Smooth muscle cell (in vitro differentiated cells): ENCODE results near the gene KCNH6. TPM values are rescaled to one million over a fixed set of nuclear protein-coding genes. Genes with fewer than 3 reads are reported as not detected.

Experiments used
- DNase-seq: peaks from one replicate; lab custom pipeline; 2025; ENCODE audit not compliant: unreplicated experiment; lab: John Stamatoyannopoulos, UW
- H2AFZ ChIP-seq: fragments of 200-600 bp; sonication (generic); 2 replicates; pipeline ENCODE4 v1.6.0; 2016; ENCODE audit warnings: antibody characterized with exemption, low read depth, mild to moderate bottlenecking
- H3F3A ChIP-seq: fragments of 200-600 bp; sonication (generic); 2 replicates; pipeline ENCODE4 v1.6.0; 2017; ENCODE audit warnings: antibody characterized with exemption, low read depth
- H3K27ac ChIP-seq: fragments of 200-600 bp; sonication (generic); 2 replicates; pipeline ENCODE4 v1.5.1; 2016; ENCODE audit warnings: low read depth, mild to moderate bottlenecking
- H3K27me3 ChIP-seq: fragments of 200-600 bp; sonication (generic); 2 replicates; pipeline ENCODE4 v1.6.1; 2016; ENCODE audit warnings: low read depth, mild to moderate bottlenecking
- H3K36me3 ChIP-seq: fragments of 200-600 bp; sonication (generic); 2 replicates; pipeline ENCODE4 v1.5.1; 2016; ENCODE audit warnings: low read depth
- H3K4me1 ChIP-seq: fragments of 200-600 bp; sonication (generic); 2 replicates; pipeline ENCODE4 v1.5.1; 2016; ENCODE audit warnings: low read depth
- H3K4me2 ChIP-seq: fragments of 200-600 bp; sonication (generic); 2 replicates; pipeline ENCODE4 v1.6.0; 2016; ENCODE audit warnings: mild to moderate bottlenecking
- H3K4me3 ChIP-seq: fragments of 200-600 bp; sonication (generic); 2 replicates; pipeline ENCODE4 v1.5.1; 2016; ENCODE audit warnings: mild to moderate bottlenecking
- H3K79me2 ChIP-seq: fragments of 200-600 bp; sonication (generic); 2 replicates; pipeline ENCODE4 v1.6.0; 2016; ENCODE audit warnings: low read depth, mild to moderate bottlenecking
- H3K9ac ChIP-seq: fragments of 200-600 bp; sonication (generic); 2 replicates; pipeline ENCODE4 v1.6.0; 2016; ENCODE audit warnings: low read depth
- H3K9me3 ChIP-seq: fragments of 200-600 bp; sonication (generic); replicated peaks from 2 replicates; pipeline ENCODE4 v1.5.1; 2016; ENCODE audit warnings: low read depth
- H4K20me1 ChIP-seq: fragments of 200-600 bp; sonication (generic); 2 replicates; pipeline ENCODE4 v1.6.0; 2016; ENCODE audit warnings: low read depth
- WGBS: methylation state at CpG from one replicate; pipeline ENCODE4 v1.1.7; 2016; ENCODE audit warnings: low lambda C conversion rate; 5-methylcytosine and 5-hydroxymethylcytosine counted together
- polyA plus RNA-seq: library from polyadenylated mRNA; unstranded; fragments of >200 nt; fragmentation: Nextera tagmentation; extraction: Ambion mirVana; gene quantifications from 2 replicates; pipeline ENCODE4 v1.2.1, GENCODE V29; 2016
- total RNA-seq: library from RNA; depleted of rRNA; stranded (reverse); fragments of >200 nt; gene quantifications from 2 replicates; pipeline ENCODE4 v1.2.3, GENCODE V29; 2014
- TF ChIP-seq, protein P1 (sequence below): fragments of 200-600 bp; sonication (generic); IDR thresholded peaks from 2 replicates; pipeline ENCODE4 v1.5.1; 2017; ENCODE audit warnings: borderline replicate concordance, mild to moderate bottlenecking, antibody characterized with exemption; ENCODE audit not compliant: insufficient read depth, poor library complexity, severe bottlenecking

The KCNH6 gene
- total and polyA plus RNA-seq, 2 experiments from 2014 or later = not detected

DNA sequence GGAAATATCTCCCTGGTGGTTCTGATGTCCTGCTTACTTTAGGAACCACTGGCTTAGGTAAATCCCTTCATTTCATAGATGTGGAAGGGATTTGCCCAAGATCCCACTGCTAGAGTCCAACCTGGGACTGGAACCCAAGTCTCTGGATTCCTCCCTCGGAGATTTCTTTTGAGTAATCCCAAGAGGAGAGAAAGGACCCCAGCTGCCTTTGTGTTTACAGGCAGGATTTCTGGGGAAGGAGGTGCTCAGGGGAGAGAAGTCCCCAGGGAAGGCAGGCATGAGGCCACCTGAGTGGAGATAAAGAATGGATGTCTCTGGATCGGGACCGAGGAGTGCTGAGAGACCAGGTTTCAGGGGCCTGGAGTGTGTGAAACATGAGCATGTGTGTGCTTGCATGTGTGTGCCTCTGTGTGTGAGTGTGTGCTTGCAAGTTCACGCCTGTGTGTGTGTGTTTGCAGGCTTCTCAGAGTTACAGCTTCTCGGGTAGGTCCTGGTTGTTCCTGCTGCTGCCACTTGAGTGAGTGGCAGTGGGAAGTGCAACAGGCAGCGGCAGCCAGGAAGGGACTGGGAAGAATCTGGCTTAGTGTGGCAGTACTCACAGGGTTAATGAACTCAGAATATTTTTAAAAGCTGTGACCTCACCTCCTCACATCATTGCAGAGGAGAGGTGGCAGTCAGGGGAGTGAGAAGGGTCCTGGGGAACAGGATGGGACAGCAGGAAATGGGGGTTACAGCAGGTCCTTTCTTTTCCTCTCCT lies 2.2 kb downstream of the KCNH6 start:
- no peaks in the 10 kb centered on the region for H3K4me1 ChIP-seq
- H3F3A ChIP-seq = no peaks in the 10 kb centered on the region
- no peak overlapping the region for H3K4me2 ChIP-seq
- DNase-seq = no peak
- TF ChIP-seq, protein P1, sequence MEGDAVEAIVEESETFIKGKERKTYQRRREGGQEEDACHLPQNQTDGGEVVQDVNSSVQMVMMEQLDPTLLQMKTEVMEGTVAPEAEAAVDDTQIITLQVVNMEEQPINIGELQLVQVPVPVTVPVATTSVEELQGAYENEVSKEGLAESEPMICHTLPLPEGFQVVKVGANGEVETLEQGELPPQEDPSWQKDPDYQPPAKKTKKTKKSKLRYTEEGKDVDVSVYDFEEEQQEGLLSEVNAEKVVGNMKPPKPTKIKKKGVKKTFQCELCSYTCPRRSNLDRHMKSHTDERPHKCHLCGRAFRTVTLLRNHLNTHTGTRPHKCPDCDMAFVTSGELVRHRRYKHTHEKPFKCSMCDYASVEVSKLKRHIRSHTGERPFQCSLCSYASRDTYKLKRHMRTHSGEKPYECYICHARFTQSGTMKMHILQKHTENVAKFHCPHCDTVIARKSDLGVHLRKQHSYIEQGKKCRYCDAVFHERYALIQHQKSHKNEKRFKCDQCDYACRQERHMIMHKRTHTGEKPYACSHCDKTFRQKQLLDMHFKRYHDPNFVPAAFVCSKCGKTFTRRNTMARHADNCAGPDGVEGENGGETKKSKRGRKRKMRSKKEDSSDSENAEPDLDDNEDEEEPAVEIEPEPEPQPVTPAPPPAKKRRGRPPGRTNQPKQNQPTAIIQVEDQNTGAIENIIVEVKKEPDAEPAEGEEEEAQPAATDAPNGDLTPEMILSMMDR = no peak
- no peaks in the 10 kb centered on the region for H3K79me2 ChIP-seq
- H3K4me3 ChIP-seq = no peak overlapping the region
- no peak overlapping the region for H3K9ac ChIP-seq
- no peak overlapping the region for H3K27ac ChIP-seq
- no peaks in the 10 kb centered on the region for H4K20me1 ChIP-seq
- H3K9me3 ChIP-seq = no peaks in the 10 kb centered on the region
- H2AFZ ChIP-seq = no peak overlapping the region
- no peaks in the 10 kb centered on the region for H3K36me3 ChIP-seq
- WGBS = 86% methylated on average over 6 of the region's 6 CpGs
- H3K27me3 ChIP-seq = peaks cover 22% of the 10 kb centered on the region

DNA sequence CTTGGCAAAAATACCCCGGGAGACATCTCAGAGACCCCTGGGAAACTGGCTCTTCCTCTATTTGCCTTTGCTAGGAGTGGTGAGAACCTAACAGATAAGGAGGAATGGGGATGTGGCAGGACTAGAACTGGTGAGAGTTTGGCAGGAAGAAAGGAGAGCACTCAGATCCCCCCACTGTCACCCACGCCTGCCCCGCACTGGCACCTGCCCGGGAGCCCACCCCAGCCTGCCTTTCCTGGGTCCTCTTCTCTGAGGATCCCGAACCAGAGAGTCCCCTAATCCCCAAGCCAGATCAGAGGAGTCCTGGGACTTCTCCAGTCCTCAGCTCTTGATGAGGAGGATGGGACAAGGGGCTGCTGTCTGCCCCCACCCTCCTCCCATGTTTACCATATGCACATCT lies 3.7 kb downstream of the KCNH6 start:
- DNase-seq = no peak
- Histone ChIP-seq H3K36me3 (no peaks in the 10 kb centered on the region), H3K79me2 (no peaks in the 10 kb centered on the region), H3K4me2 (no peak overlapping the region), H3K4me3 (no peak overlapping the region), H3K9ac (no peak overlapping the region), H3K9me3 (no peaks in the 10 kb centered on the region), H3K4me1 (no peaks in the 10 kb centered on the region), H3K27ac (no peak overlapping the region), H4K20me1 (no peaks in the 10 kb centered on the region), H2AFZ (no peak overlapping the region), H3F3A (no peaks in the 10 kb centered on the region), H3K27me3 (peaks cover 22% of the 10 kb centered on the region)
- TF ChIP-seq, protein P1 = no peak
- WGBS = 83% methylated on average over 5 of the region's 5 CpGs

DNA sequence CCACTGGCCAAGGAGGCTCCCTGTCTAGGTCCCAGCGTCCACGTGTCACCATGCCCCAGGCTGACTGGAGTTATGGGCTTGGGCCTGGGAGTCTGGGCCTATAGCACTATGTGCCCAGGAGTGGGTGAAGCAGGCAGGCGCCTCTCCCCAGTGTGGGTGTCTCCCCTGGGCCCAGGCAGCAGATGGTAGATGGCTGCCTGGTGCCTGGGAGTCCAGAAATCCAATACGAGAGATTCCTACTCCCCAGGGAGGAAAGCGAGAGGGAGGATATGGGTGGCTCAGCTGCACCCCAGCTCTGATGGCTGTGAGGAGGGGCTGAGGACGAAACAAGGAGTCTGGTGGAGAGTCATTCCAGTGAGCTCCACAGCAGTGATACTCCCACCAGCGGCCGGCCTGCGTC lies 5.0 kb downstream of the KCNH6 start:
- no peaks in the 10 kb centered on the region for H4K20me1 ChIP-seq
- no peak overlapping the region for H3K4me2 ChIP-seq
- peaks cover 22% of the 10 kb centered on the region for H3K27me3 ChIP-seq
- no peak overlapping the region for H3K9ac ChIP-seq
- DNase-seq = no peak
- no peaks in the 10 kb centered on the region for H3F3A ChIP-seq
- TF ChIP-seq, protein P1 = no peak
- no peaks in the 10 kb centered on the region for H3K79me2 ChIP-seq
- H2AFZ ChIP-seq = no peak overlapping the region
- no peaks in the 10 kb centered on the region for H3K4me1 ChIP-seq
- H3K36me3 ChIP-seq = no peaks in the 10 kb centered on the region
- no peak overlapping the region for H3K4me3 ChIP-seq
- H3K9me3 ChIP-seq = no peaks in the 10 kb centered on the region
- H3K27ac ChIP-seq = no peak overlapping the region
- 91% methylated on average over 8 of the region's 9 CpGs for WGBS
